ENCODE data around the gene AASDH.

The AASDH gene, protein sequence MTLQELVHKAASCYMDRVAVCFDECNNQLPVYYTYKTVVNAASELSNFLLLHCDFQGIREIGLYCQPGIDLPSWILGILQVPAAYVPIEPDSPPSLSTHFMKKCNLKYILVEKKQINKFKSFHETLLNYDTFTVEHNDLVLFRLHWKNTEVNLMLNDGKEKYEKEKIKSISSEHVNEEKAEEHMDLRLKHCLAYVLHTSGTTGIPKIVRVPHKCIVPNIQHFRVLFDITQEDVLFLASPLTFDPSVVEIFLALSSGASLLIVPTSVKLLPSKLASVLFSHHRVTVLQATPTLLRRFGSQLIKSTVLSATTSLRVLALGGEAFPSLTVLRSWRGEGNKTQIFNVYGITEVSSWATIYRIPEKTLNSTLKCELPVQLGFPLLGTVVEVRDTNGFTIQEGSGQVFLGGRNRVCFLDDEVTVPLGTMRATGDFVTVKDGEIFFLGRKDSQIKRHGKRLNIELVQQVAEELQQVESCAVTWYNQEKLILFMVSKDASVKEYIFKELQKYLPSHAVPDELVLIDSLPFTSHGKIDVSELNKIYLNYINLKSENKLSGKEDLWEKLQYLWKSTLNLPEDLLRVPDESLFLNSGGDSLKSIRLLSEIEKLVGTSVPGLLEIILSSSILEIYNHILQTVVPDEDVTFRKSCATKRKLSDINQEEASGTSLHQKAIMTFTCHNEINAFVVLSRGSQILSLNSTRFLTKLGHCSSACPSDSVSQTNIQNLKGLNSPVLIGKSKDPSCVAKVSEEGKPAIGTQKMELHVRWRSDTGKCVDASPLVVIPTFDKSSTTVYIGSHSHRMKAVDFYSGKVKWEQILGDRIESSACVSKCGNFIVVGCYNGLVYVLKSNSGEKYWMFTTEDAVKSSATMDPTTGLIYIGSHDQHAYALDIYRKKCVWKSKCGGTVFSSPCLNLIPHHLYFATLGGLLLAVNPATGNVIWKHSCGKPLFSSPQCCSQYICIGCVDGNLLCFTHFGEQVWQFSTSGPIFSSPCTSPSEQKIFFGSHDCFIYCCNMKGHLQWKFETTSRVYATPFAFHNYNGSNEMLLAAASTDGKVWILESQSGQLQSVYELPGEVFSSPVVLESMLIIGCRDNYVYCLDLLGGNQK

DNA sequence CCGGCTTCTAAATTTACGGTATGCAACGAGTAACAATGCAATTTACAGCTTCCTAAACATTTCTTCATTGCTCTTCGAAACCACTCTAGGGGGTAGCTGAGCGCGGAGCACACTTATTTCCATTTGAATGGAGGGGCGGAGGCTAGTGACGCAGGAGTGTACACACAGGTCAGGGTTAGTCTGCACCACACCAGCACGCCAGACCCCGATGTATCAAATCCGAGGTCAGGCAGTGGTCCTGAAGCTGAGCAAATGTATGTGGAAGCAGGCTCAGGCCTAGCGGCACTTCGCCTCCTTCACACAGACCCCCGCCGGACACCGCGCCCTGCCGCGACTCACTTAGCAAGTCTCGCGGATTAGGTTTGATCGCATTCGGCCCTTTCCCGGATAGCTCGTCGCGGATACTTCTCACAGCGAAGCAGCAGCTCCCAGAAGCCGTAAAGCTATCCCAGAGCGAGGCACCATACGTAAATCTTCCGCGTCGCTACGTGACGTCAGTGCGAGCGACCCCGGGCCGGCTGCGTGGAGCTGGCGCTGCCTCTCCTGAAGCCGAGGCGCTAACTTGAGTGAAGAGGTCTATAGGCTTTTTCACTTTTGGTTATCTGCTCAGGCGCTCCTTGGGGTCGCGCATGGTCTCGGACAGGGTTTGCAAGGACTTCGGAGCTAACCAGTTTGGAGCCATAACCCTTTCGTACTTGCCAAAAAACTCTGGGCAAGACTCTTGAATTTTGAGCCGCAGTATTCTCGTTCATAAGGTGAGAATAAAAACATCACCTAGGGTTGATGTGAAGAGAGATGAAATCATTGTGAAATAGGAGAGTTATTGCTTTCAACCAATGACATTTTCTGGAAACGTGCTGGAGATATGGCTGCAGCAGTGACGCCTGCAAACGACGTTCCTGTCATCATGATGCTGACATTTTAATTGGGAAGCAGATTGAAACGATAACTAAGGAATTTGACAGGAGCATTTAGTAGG, at the start of gene AASDH:
TSS of gene AASDH (minus strand) at position 469 of the 979 bp plus-strand sequence. CDS start 3,192 bp downstream, outside the sequence.
- in situ Hi-C loops (cut with MboI; ENCODE audit: low sequenced_read_pairs), result no loop called here

DNA sequence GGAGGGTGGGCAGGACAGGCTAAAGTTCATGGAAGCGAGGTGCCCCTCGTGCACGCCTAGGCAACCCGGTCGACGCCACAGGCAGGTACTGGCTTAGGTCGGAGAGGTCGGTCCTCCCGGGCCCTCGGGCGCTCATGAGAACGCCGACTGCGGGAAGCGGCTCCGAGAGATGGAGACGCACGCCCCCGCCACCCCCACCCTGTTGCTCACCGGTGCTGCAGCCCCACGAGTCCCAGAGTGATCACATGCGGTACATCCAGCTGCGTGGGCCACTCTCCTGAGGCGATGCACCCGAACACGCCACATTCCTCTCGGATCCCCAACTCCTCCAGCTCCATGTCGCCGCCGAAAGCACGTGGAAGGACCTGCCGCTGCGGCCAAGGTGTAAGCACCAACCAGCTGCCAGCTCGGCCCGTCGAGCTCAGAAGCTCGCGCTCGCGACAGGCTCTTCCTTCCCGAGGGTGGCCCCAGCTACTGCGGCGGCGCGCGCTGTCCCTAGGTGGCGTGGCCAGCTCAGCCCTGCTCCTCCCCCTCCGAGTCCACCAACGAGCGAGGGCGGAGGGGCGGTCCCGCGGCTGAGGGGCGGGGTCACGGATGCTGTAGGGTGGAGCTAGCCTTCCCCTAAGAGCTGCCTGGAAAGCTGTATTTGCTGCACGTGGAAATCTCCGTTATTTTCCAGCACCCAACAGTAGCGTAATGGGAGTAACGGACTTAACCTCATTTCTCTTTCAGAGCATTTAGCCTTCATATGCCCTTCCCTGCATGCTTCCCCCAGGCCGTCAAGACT, 48.0 kb upstream of the AASDH start, which contains the start of gene PPAT:
TSS of gene PPAT (minus strand) at position 476 of the 787 bp plus-strand sequence. CDS start at position 338, 138 bp downstream.
- in situ Hi-C loops (cut with MboI; ENCODE audit: low sequenced_read_pairs), result no loop called here

DNA sequence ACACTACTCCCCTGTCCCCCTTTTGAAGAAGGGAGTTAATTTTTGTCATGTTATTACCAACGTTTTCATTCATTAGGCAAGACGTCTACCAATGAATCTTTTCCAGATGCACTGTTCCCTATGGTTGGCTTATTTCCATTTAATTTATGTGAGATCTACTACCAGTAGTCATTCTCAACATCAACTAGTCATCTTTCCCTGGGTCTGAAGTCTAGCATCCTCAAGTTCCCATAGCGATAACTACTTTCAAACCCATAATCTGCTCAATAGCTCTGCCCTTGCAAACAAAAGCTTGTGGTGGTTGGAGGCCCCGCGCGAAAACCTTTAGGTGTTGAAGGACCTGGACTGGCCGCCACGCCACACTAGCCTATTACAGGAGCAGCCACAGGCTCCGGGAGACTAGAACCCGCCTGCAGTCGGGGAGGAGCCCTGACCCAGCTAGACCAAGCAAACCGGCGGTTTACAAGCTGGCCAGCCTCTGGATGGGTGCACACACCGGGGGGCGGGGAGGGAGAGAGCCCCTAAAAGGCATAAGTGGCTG, 47.4 kb upstream of the AASDH start:
- in situ Hi-C loops (cut with MboI; ENCODE audit: low sequenced_read_pairs), result no loop called here

DNA sequence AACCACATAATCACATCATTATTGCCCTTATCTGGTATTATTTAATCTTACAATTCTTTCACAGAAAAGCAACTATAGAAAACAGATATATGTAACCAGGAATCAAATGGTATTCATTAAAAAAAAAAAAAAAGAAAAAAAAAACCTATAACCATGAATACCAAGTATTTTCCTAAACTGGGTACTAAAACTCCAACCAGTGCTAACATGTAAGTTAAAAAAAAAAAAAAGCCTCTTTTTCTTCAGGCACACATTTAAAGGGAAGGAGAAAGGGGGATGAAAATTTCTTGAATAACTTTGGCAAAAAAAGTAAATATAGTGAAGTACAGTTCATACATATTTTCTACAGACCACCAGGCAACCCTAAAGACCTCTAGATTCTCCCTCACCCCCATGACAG, 46.0 kb upstream of the AASDH start:
- in situ Hi-C loops (cut with MboI; ENCODE audit: low sequenced_read_pairs), result no loop called here

DNA sequence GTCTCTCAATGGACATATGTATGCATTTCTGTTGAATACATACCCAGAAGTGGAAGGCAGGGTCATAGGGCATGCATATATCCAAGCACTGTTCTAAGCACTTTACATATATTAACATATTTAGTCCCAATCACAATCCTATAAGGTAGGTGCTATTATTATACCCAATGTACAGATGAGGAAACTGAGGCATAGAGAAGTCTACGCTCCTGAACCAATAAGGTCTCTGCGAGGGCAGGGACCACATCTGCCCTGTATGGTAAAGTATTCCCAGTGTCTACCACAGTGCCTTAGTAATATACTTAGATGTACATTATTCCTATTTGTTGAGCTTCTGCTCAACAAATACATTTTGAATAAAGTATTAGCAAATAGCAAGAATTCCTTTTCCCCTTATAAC, 42.9 kb upstream of the AASDH start:
- in situ Hi-C loops (cut with MboI; ENCODE audit: low sequenced_read_pairs), result no loop called here

DNA sequence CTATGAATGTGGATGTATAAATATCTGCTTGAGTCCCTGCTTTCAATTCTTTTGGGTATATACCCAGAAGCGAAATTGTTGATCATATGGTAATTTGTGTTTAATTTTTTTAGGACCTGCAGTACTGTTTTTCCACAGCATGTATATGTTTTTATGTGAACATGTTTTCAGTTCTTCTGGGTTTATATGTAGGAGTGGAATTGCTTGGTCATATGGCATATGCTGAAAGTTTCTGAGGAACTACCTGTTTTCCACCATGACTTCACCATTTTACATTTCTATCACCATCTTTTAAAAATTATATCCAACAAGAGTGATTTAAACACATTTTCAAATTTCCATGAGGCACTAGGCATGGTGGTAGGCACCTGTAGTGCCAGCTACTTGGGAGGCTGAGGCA, 39.9 kb upstream of the AASDH start:
- in situ Hi-C loops (cut with MboI; ENCODE audit: low sequenced_read_pairs), result no loop called here

DNA sequence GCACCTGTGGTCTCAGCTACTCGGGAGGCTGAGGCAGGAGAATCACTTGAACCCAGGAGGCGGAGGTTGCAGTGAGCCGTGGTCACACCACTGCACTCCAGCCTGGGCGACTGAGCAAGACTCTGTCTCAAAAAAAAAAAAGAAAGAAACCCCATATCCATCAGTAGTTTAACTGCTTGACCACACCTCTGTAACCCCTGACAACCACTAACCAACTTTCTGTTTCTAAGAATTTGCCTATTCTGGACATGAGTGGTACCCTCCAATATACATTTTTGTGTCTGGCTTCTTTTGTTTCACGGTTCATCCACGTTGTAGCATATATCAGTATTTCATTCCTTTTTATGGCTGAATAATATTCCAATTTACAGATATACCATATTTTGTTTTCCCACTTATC, 39.0 kb upstream of the AASDH start:
- in situ Hi-C loops (cut with MboI; ENCODE audit: low sequenced_read_pairs), result no loop called here

DNA sequence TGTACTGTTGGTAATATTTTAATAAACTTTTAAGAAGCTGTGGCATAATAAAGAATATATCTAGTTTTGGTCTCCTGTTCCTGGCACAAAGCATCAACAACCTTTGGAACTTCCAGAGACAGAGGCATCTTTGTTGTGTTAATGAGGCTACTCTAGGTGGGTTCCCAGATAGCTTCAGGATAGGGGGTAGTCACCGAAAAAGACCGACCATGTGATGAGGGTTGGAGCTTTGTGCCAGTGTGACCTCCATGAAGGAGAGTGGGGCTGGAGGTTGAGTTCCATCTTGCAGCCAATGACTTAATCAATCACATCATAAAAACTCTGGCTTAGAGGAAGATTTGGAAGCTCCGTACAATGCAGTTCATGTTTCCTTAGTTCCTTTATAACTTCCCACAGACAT, 38.2 kb upstream of the AASDH start:
- in situ Hi-C loops (cut with MboI; ENCODE audit: low sequenced_read_pairs), result no loop called here

DNA sequence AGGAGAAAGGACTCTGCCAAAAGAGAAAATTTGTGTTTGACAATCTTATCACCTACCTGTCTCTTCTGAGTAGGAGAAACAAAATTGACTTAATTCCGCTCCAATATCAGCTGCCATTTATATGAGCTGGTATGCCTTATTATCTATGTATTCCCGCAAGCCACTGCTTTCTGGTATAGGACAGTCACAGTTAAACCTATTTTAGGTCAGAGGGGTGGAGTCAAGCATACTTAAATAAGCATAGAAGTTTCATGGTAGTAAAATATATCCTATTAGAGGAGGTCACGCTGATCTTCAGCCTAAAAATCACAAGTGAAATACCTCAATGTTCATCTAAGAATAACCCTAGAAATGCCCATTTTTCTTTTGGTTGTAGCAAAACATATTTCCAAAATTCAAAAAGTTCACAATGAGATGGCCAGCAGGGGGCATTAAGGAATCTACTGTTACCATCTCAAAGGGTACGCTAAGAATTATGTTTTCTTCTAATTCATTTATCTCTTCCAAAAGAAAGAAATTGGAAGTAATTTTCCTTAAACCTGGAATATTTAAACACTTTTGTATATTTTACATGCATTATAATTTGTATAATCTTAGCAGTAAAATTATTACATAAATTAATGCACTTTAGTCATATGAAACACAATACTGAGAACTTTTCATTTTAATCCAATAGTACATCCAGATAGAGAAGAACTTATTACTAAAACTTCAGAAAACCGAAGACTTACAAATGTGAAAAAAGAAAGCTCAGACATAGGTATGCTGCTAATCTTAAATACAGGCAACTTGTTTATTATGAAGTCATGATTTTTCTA, 37.6 kb upstream of the AASDH start:
- in situ Hi-C loops (cut with MboI; ENCODE audit: low sequenced_read_pairs), result no loop called here

DNA sequence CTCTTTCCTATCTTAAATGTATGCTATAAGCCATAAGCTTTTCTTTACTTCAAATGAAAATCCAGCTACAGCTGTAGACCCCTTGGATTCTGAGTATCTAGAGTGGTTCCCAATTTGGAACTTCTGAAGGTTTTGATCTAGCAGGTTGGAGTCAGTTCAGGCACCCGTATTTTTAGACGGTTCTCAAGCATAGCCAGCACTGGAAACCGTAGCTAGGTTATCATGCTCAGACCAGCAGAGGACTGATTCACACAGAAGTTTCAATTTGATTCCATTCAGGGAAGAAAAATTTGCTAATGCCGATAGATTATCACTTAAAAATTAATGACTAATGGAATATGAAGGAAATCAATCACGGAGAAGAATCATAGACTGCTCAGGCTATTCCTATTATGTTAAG, 36.9 kb upstream of the AASDH start:
- in situ Hi-C loops (cut with MboI; ENCODE audit: low sequenced_read_pairs), result no loop called here

DNA sequence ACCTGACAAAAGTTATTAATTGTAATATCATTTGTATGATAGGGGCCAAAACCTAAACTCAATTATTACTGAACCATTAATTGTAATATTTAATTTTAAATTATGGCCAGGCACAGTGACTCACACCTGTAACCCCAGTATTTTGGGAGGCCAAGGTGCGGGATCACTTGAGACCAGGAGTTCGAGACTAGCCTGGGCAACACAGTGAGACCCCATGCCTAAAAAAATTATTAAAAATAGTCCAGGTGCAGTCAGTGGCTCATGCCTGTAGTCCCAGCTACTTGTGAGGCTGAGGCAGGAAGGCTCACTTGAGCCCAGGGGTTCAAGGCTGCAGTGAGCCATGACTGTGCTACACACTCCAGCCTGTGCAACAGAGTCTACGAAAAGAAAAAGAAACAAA, 30.1 kb upstream of the AASDH start:
- in situ Hi-C loops (cut with MboI; ENCODE audit: low sequenced_read_pairs), result no loop called here

DNA sequence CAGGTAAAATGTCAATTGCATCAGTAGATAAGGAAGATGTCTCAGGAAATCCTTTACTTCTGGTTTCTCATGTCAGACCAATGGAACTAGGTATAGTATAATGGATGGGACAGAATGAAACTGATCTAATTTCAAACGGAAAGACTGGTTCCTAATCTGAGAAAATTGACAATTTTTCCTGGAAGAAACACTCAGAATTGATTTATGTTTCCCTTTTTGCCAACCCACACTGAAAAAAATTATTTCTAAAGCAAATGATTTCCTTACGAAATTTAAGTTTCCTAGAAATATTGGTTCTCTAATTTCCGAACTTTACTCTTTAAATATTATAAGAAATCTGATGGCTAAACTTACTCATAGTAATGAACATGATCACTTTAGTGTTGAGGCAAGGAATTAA, 29.1 kb upstream of the AASDH start:
- in situ Hi-C loops (cut with MboI; ENCODE audit: low sequenced_read_pairs), result no loop called here

DNA sequence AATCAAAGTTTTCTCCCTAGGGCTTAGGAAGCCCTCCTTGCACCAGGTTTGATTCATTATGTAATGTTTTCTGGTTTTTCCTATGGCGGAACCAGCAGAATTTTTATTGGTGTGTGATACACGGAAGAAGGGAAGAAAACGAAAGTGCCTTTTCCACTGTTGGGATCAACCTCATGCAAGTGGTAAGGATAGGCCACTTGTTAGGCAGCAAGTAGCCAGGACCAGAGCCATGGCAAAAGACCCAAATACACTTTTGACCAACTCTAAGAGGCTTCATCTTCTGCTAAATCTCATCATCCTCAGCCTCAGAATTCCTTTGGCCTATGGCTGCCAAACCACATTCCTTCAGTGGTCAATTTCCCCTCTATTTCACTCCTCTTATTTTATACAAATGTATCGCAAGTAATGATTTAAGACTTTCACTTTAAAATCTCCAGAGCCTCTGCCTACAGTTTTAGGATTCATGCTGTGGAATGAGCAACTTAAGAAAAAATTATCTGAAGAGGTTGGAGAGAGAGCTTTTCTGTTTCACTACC, 26.9 kb upstream of the AASDH start:
- in situ Hi-C loops (cut with MboI; ENCODE audit: low sequenced_read_pairs), result no loop called here

DNA sequence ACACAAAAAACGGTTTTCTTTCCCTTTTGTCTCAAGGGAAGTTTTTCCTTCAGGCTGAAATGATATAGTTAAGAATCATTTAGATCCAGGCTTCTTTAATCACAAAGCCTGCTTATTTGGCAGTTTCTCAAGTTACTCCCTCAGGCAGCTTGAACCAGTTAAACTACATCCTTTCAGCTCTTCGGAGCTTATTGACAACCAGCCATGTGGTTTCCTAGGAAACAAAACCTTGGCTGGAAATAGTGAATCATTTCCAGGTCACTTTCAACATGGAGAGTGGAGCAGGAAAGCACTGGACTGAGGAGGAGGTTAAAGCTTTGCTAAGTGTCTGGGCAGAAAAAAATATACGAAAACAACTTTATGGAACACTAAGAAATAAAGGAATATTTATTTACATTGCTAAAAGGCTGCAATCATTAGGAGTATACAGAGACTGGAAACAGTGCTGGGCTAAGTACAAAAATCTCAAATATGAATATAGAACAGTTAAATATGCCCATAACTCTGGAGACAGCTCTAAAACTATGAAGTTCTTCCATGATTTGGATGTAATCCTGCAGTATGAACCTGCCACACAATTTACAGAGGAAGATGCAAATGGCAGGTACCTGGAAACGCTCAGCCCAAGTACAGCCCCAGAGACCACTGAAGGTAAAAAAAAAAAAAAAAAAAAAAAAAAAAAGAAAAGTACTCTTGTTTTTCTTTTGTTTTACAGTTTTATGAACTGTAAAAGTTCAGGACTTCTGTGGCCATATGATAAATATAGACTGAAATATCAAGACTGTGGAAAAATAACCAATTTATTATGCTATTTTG, 23.2 kb upstream of the AASDH start:
- in situ Hi-C loops (cut with MboI; ENCODE audit: low sequenced_read_pairs), result no loop called here

DNA sequence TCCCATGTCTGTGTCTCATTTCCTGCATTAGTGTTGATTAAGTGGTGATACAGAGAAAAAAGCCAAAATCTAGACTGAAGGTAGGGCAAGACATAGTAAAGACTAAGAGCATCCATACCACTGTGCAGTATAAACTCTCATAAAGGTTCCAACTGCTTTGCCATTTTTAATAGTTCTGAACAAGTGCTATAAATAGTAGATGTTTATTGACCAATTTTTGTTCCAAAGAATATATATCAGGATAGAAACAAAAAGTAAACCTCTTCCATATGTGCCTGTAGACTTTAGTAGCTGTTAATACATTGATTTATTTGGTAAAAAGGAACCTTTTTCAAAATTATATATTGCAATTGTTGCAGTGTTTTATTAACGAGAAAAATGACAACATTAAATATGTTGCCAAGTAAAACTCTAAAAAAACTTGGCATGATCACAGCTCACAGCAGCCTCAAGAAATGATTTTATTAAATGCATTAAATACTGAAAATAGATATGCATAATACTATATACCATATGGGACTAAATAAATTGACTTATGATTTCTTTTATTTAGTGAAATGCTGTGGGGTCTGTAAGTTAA, 22.3 kb upstream of the AASDH start:
- in situ Hi-C loops (cut with MboI; ENCODE audit: low sequenced_read_pairs), result no loop called here

DNA sequence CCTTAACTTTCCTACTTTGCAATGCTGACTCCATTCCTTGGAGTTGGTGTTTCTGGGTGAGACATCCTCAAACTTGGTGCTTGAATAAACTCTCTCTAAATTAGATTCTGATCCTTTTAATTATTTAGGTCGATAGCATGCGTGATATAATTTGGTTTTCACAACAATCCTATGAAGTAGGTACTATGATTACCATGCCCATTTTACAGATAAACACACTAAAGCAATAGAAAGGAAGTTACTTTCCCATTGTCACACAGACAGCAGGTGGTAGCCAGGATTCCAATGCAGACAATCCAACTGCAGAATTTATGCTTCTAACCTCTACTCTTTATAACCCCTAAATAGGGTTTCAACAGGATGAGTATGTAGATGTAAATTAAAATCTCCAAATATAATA, 21.7 kb upstream of the AASDH start:
- in situ Hi-C loops (cut with MboI; ENCODE audit: low sequenced_read_pairs), result no loop called here

DNA sequence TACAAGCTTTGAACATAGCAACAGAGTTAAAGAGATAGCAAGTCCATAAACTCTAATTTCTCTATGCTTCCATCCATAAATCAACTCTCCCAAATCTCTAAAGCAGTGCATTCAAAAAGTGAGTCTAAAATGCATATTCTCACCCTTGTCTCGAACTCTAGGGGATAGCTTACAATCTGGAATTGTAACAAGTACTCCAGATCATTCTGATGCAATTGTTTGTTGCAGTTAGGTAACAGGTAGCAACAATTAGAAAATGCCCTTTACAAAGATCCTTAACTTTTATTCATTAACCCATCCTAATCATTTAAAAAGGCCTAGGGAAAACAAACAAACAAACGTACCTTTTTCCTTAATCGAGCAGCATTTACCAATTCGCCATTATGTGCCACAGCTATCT, 18.9 kb upstream of the AASDH start:
- in situ Hi-C loops (cut with MboI; ENCODE audit: low sequenced_read_pairs), result no loop called here

Measured in HL-60/S4 treated with phorbol 12-myristate 13-acetate at 8.2 ng/mL for 4 days and 3 days (cell line).